Measurements from ENCODE around the gene TBK1.

GRCh38 chr12:64430886-64431285 is 21.0 kb upstream of the TBK1 start:
- TF ChIP-seq POLR2AphosphoS5 (IDR thresholded peaks at IDR 0.05; ENCODE audit: low read depth, low read length): no peak
- no peak for TF ChIP-seq TAF1 (IDR thresholded peaks at IDR 0.05; ENCODE audit: low read depth, low read length)

Data from GM12891 (cell line).